ENCODE results near the gene KCNC3. TPM values are rescaled to one million over a fixed set of nuclear protein-coding genes. Genes with fewer than 3 reads are reported as not detected.
A peak's percentile ranks its signal among the peaks of the same experiment; 100 is the strongest.

The KCNC3 gene
- total RNA-seq, 1 experiment from 2014 or later = 24.6 TPM

- no peaks in the 10 kb centered on the region for H3K9me3 Mint-ChIP-seq (ENCODE audit: unreplicated experiment)
- no peaks in the 10 kb centered on the region for H3K9me3 ChIP-seq
- no peak for DNase-seq
- H3K4me3 ChIP-seq (ENCODE audit: low read depth, low read length) = peak overlapping the region; percentile 58
- peaks cover 17% of the 10 kb centered on the region for H3K4me1 Mint-ChIP-seq (ENCODE audit: low read depth, unreplicated experiment)
- H3K27me3 ChIP-seq (replicated peaks; ENCODE audit: control insufficient read depth, insufficient read depth, low read length) = no peaks in the 10 kb centered on the region; the same call in 1 of the 2 replicates
- CTCF ChIA-PET = interaction anchor here (0.6 to 1.8 kb wide), 5 partner anchors 12 to 165 kb away, joined by 3 to 16 read pairs (median 6); partner anchors contain the start of gene KCNC3
- peaks cover 11% of the 10 kb centered on the region; the same call in 1 of the 2 replicates for H3K4me1 ChIP-seq
- no peaks in the 10 kb centered on the region for H3K36me3 ChIP-seq (ENCODE audit: control insufficient read depth, insufficient read depth, low read length)
- peaks cover 26% of the 10 kb centered on the region for H3K36me3 Mint-ChIP-seq (ENCODE audit: insufficient read depth, unreplicated experiment)
- peak overlapping the region; percentile 75 for H3K4me3 Mint-ChIP-seq (ENCODE audit: unreplicated experiment)
- H3K27me3 Mint-ChIP-seq (ENCODE audit: insufficient read depth, unreplicated experiment) = peaks cover 6% of the 10 kb centered on the region
- TSS peak; percentile 28 for BruUV-seq (replicated peaks)
- TF ChIP-seq, protein P1, sequence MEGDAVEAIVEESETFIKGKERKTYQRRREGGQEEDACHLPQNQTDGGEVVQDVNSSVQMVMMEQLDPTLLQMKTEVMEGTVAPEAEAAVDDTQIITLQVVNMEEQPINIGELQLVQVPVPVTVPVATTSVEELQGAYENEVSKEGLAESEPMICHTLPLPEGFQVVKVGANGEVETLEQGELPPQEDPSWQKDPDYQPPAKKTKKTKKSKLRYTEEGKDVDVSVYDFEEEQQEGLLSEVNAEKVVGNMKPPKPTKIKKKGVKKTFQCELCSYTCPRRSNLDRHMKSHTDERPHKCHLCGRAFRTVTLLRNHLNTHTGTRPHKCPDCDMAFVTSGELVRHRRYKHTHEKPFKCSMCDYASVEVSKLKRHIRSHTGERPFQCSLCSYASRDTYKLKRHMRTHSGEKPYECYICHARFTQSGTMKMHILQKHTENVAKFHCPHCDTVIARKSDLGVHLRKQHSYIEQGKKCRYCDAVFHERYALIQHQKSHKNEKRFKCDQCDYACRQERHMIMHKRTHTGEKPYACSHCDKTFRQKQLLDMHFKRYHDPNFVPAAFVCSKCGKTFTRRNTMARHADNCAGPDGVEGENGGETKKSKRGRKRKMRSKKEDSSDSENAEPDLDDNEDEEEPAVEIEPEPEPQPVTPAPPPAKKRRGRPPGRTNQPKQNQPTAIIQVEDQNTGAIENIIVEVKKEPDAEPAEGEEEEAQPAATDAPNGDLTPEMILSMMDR (IDR thresholded peaks at IDR 0.05; ENCODE audit: insufficient read depth in 1 of 2, low read depth in 1 of 2, low read length in 1 of 2, severe bottlenecking in 1 of 2, unreplicated experiment in 1 of 2) = no peak
- POLR2A ChIA-PET = interaction anchor here (0.6 to 1.0 kb wide), 3 partner anchors 16 to 108 kb away, joined by 5 to 13 read pairs (median 5); partner anchors contain the start of gene KCNC3
- H3K27ac Mint-ChIP-seq (ENCODE audit: unreplicated experiment) = no peak overlapping the region
- intact Hi-C loops (cut with micrococcal nuclease; ENCODE audit: unreplicated experiment) = loop anchor here (5.0 to 10.0 kb wide), 2 partner anchors 146 to 438 kb away; partner anchors contain the start of genes AKT1S1 and TBC1D17
Observed at GRCh38 chr19:50312967-50313811, 16.0 kb downstream of the KCNC3 start.

GRCh38 chr19:50311723-50312635 is 17.2 kb downstream of the KCNC3 start:
- Histone ChIP-seq H3K36me3 (ENCODE audit: control insufficient read depth, insufficient read depth, low read length) (no peaks in the 10 kb centered on the region), H3K9me3 (no peaks in the 10 kb centered on the region), H3K4me3 (ENCODE audit: low read depth, low read length) (peak overlapping the region; percentile 58), H3K27me3 (replicated peaks; ENCODE audit: control insufficient read depth, insufficient read depth, low read length) (no peaks in the 10 kb centered on the region; the same call in 1 of the 2 replicates), H3K4me1 (peaks cover 11% of the 10 kb centered on the region; the same call in 1 of the 2 replicates)
- Mint-ChIP-seq H3K27ac (ENCODE audit: unreplicated experiment) (peak overlapping the region; percentile 51), H3K27me3 (ENCODE audit: insufficient read depth, unreplicated experiment) (peaks cover 6% of the 10 kb centered on the region), H3K9me3 (ENCODE audit: unreplicated experiment) (no peaks in the 10 kb centered on the region), H3K4me3 (ENCODE audit: unreplicated experiment) (peak overlapping the region; percentile 75), H3K36me3 (ENCODE audit: insufficient read depth, unreplicated experiment) (peaks cover 19% of the 10 kb centered on the region), H3K4me1 (ENCODE audit: low read depth, unreplicated experiment) (peaks cover 17% of the 10 kb centered on the region)
- intact Hi-C loops (cut with micrococcal nuclease; ENCODE audit: unreplicated experiment) = loop anchor here (5.0 to 10.0 kb wide), 2 partner anchors 145 to 437 kb away; partner anchors contain the start of genes AKT1S1 and TBC1D17
- CTCF ChIA-PET = interaction anchor here (0.6 to 1.1 kb wide), 3 partner anchors 14 to 133 kb away, joined by 3 to 7 read pairs (median 6); partner anchors contain the start of gene KCNC3
- DNase-seq = peak; percentile 85 to 86
- TF ChIP-seq, protein P1 (IDR thresholded peaks at IDR 0.05; ENCODE audit: insufficient read depth in 1 of 2, low read depth in 1 of 2, low read length in 1 of 2, severe bottlenecking in 1 of 2, unreplicated experiment in 1 of 2) = peak in 1 of 2 experiments; percentile 38
- POLR2A ChIA-PET = interaction anchor here (0.7 to 0.8 kb wide), 2 partner anchors 21 to 109 kb away, joined by 5 read pairs; partner anchors contain the start of gene MYH14
- BruUV-seq (replicated peaks) = no TSS peak
